K562 (cell line): ENCODE results near the gene ZFAND3. TPM values are rescaled to one million over a fixed set of nuclear protein-coding genes. Genes with fewer than 3 reads are reported as not detected.

Experiments
- ATAC-seq: fragments of 200-7000 bp; cut with Tn5 transposase; 3 replicates; pipeline ENCODE4 v1.9.1; 2020; ENCODE audit warnings: moderate library complexity
- BruUV-seq: library from RNA; stranded (reverse); fragments of 400-500 nt; replicated peaks from 2 replicates; lab custom pipeline; 2021; lab: Mats Ljungman, UMichigan
- CTCF ChIA-PET: fragments of 300-600 bp; formaldehyde crosslinking; extraction: SDS; loops from one replicate; lab custom pipeline; 2021; ENCODE audit warnings: low intra/inter-chr PET ratio; lab: Yijun Ruan, JAX
- POLR2A ChIA-PET: fragments of 300-600, 350-650 bp; sonication (Branson Sonifier 250); formaldehyde crosslinking; extraction: SDS; loops from one replicate; lab custom pipeline; 2021; ENCODE audit warnings: antibody characterized with exemption, inconsistent platforms; lab: Yijun Ruan, JAX
- DNase-seq, 4 experiments: peaks; one replicate each; pipeline versions ENCODE4 v3.0.0 to v3.0.0-alpha.2; 2011 to 2018; ENCODE audit warnings: low spot score in 3 of 4, mixed read lengths in 3 of 4; ENCODE audit errors: extremely low read depth in 1 of 4
- FAIRE-seq: peaks from 2 replicates; lab custom pipeline; 2011; peaks lifted over from hg19 to GRCh38; lab: Jason Lieb, UNC
- H2AFZ ChIP-seq: 2 replicates; pipeline ENCODE4 v1.6.0; 2011; ENCODE audit warnings: low read depth, low read length, control low read depth, inconsistent platforms
- H3K27ac ChIP-seq: fragments of 200-600 bp; 3 replicates; pipeline ENCODE4 v1.8.0; 2011; ENCODE audit warnings: low read depth, mild to moderate bottlenecking, control low read depth, inconsistent platforms, low read length, moderate library complexity, mixed read lengths; ENCODE audit errors: extremely low read depth
- H3K27me3 ChIP-seq, 2 experiments: fragments of 300-600 bp in 1 of 2; 2 replicates in 1 of 2; 3 replicates in 1 of 2; pipeline versions ENCODE4 v1.6.0 to v1.8.0; 2011; ENCODE audit warnings: inconsistent platforms in 2 of 2, low read length in 2 of 2, mild to moderate bottlenecking in 1 of 2, mixed read lengths in 1 of 2, moderate library complexity in 1 of 2; ENCODE audit not compliant: control insufficient read depth in 2 of 2, insufficient read depth in 2 of 2
- H3K36me3 ChIP-seq: fragments of 300-600 bp; 3 replicates; pipeline ENCODE4 v1.8.0; 2011; ENCODE audit warnings: mild to moderate bottlenecking, low read length, inconsistent platforms; ENCODE audit not compliant: control insufficient read depth, insufficient read depth
- H3K4me1 ChIP-seq, 2 experiments: fragments of 200-600 bp in 1 of 2; replicated peaks in 1 of 2; 2 replicates in 1 of 2; 3 replicates in 1 of 2; pipeline versions ENCODE4 v1.5.1 to v1.8.0; 2011; ENCODE audit warnings: inconsistent platforms in 2 of 2, low read length in 2 of 2, mild to moderate bottlenecking in 1 of 2, mixed read lengths in 1 of 2, moderate library complexity in 1 of 2; ENCODE audit not compliant: control insufficient read depth in 2 of 2, insufficient read depth in 2 of 2
- H3K4me2 ChIP-seq: 2 replicates; pipeline ENCODE4 v1.6.1; 2011; ENCODE audit warnings: low read length, control low read depth, inconsistent platforms, mixed read lengths; ENCODE audit not compliant: insufficient read depth
- H3K4me3 ChIP-seq: fragments of 200-600 bp; sonication (generic), shearing (Covaris generic); 2 replicates; pipeline ENCODE4 v1.5.1; 2016; ENCODE audit warnings: control low read depth, inconsistent platforms
- H3K79me2 ChIP-seq: fragments of 200-600 bp; 3 replicates; pipeline ENCODE4 v1.8.0; 2011; ENCODE audit warnings: low read length, inconsistent platforms; ENCODE audit not compliant: control insufficient read depth, insufficient read depth
- H3K9ac ChIP-seq, 2 experiments: 2 replicates each; pipeline versions ENCODE4 v1.6.0 to v1.6.1; 2011; ENCODE audit warnings: low read depth in 2 of 2, low read length in 2 of 2, control low read depth in 1 of 2, inconsistent platforms in 1 of 2, mild to moderate bottlenecking in 1 of 2, mixed read lengths in 1 of 2; ENCODE audit not compliant: insufficient read depth in 1 of 2
- H3K9me1 ChIP-seq: one replicate; pipeline ENCODE4 v1.6.0; 2011; ENCODE audit warnings: inconsistent platforms, mild to moderate bottlenecking, low read length, moderate library complexity; ENCODE audit not compliant: control insufficient read depth, insufficient read depth
- H3K9me3 ChIP-seq: replicated peaks from 2 replicates; pipeline ENCODE4 v1.5.1; 2011; ENCODE audit warnings: low read depth, low read length, inconsistent platforms; ENCODE audit not compliant: control insufficient read depth, insufficient read depth
- H4K20me1 ChIP-seq: replicated peaks from 2 replicates; pipeline ENCODE4 v1.6.1; 2011; ENCODE audit warnings: low read length, inconsistent platforms, mixed read lengths; ENCODE audit not compliant: control insufficient read depth, insufficient read depth
- ASH1L ChIP-seq: fragments of 450-650 bp; IDR thresholded peaks from 2 replicates; pipeline ENCODE4 v1.6.1; 2018; ENCODE audit warnings: borderline replicate concordance, mild to moderate bottlenecking, low read depth; ENCODE audit not compliant: partially characterized antibody
- CSDE1 ChIP-seq, 2 experiments: fragments of 450-650 bp; IDR thresholded peaks; 2 replicates each; pipeline ENCODE4 v1.6.1; 2016; ENCODE audit warnings: mild to moderate bottlenecking in 1 of 2
- EWSR1 ChIP-seq: fragments of 450-650 bp; IDR thresholded peaks from 2 replicates; pipeline ENCODE4 v1.6.1; 2018; ENCODE audit warnings: borderline replicate concordance, mild to moderate bottlenecking, low read depth, moderate library complexity; ENCODE audit not compliant: partially characterized antibody
- FOXP1 ChIP-seq: sonication (generic); formaldehyde crosslinking; IDR thresholded peaks from 2 replicates; pipeline ENCODE4 v1.8.0; 2022; ENCODE audit warnings: mild to moderate bottlenecking, missing genetic modification reagents
- HOXB6 ChIP-seq: fragments of 250-450 bp; sonication (Bioruptor Pico); IDR thresholded peaks from 2 replicates; pipeline ENCODE4 v1.5.1; 2022; ENCODE audit warnings: mild to moderate bottlenecking, borderline replicate concordance
- MBD2 ChIP-seq: sonication (generic); IDR thresholded peaks from 2 replicates; pipeline ENCODE4 v1.6.1; 2016; ENCODE audit warnings: low read depth, borderline replicate concordance
- MCM5 ChIP-seq: fragments of 450-650 bp; IDR thresholded peaks from 2 replicates; pipeline ENCODE4 v1.6.1; 2016; ENCODE audit warnings: low read depth
- POLR2A ChIP-seq: fragments of 450-650 bp; conservative IDR thresholded peaks from 2 replicates; pipeline ENCODE4 v1.6.1; 2016
- POLR2AphosphoS5 ChIP-seq: IDR thresholded peaks from 2 replicates; pipeline ENCODE4 v1.6.1; 2011; ENCODE audit warnings: mild to moderate bottlenecking, low read depth, low read length, moderate library complexity; ENCODE audit not compliant: control insufficient read depth, insufficient read depth
- RBM22 ChIP-seq: fragments of 200-400 bp; formaldehyde crosslinking; IDR thresholded peaks from 2 replicates; pipeline ENCODE4 v1.6.1; 2018; ENCODE audit warnings: low read length, low read depth; ENCODE audit not compliant: poor library complexity, severe bottlenecking
- RNF2 ChIP-seq: sonication (generic); IDR thresholded peaks from 2 replicates; pipeline ENCODE4 v1.6.1; 2016
- U2AF1 ChIP-seq: fragments of 200-400 bp; formaldehyde crosslinking; optimal IDR thresholded peaks from 2 replicates; pipeline ENCODE3; 2017; ENCODE audit warnings: mild to moderate bottlenecking, low read depth, low read length, moderate library complexity
- ZNF253 ChIP-seq: fragments of 250-450 bp; sonication (Bioruptor Pico); conservative IDR thresholded peaks from 2 replicates; pipeline ENCODE4 v1.6.1; 2021; ENCODE audit warnings: mild to moderate bottlenecking
- WGBS: fragments of 100-300 bp; shearing (Covaris generic); methylation state at CpG from one replicate; pipeline ENCODE4 v1.1.6; 2016; ENCODE audit warnings: low coverage, mixed read lengths; ENCODE audit not compliant: insufficient coverage; ENCODE audit errors: missing lambda C conversion rate; 5-methylcytosine and 5-hydroxymethylcytosine counted together
- in situ Hi-C: fragments of 300-500 bp; cut with MboI; formaldehyde crosslinking; loops from 4 replicates; pipeline ENCODE4 v1.15.0; 2018; ENCODE audit warnings: inconsistent platforms, mixed read lengths
- intact Hi-C: fragments of 100-400 bp; cut with micrococcal nuclease; formaldehyde crosslinking; loops from 2 replicates; pipeline ENCODE4 v1.14.2; 2022
- polyA plus RNA-seq, 8 experiments: library from polyadenylated mRNA; depleted of rRNA in 4 of 8; stranded (reverse) in 5 of 8; unstranded in 3 of 8; fragments of >200 nt; fragmentation: Nextera tagmentation in 2 of 8; fragmentation: Illumina TruSeq in 1 of 8; extraction: Ambion mirVana in 2 of 8; extraction: Trizol in 1 of 8; gene quantifications; 2 replicates each; pipeline versions ENCODE4 v1.2.1 to v1.2.3, GENCODE V29; 2011 to 2014; ENCODE audit warnings: inconsistent platforms in 1 of 8, missing spikeins in 1 of 8
- total RNA-seq, 7 experiments: library from RNA; depleted of rRNA in 6 of 7; stranded (reverse); fragments of >200 nt in 6 of 7; fragmentation: Illumina TruSeq in 2 of 7; extraction: Trizol in 2 of 7; gene quantifications; 2 replicates each; pipeline versions ENCODE4 v1.2.1 to v1.2.3, GENCODE V29; 2011 to 2021; ENCODE audit warnings: low replicate concordance in 1 of 7
- TF ChIP-seq, protein P1 (sequence below): sonication (generic); formaldehyde crosslinking; IDR thresholded peaks from 2 replicates; pipeline ENCODE4 v1.8.0; 2022; ENCODE audit warnings: missing genetic modification reagents, mild to moderate bottlenecking, moderate library complexity, borderline replicate concordance
- TF ChIP-seq, protein P2 (sequence below): IDR thresholded peaks from 2 replicates; pipeline ENCODE4 v1.6.1; 2011; ENCODE audit not compliant: insufficient read length; ENCODE audit errors: extremely low read depth
- TF ChIP-seq, protein P3 (sequence below), 2 experiments: fragments of 250-450 bp in 1 of 2; fragments of 450-650 bp in 1 of 2; sonication (Bioruptor Pico) in 1 of 2; IDR thresholded peaks; 2 replicates each; pipeline versions ENCODE4 v1.6.1 to v1.8.0; 2016 to 2021; ENCODE audit warnings: mild to moderate bottlenecking in 2 of 2, moderate library complexity in 2 of 2, missing compliant biosample characterization in 1 of 2, missing genetic modification characterization in 1 of 2

The ZFAND3 gene
- total and polyA plus RNA-seq, 9 of the 15 experiments (the other 6 are each of a cell fraction or from before 2014, with no cell fraction given): 0.81 to 26.6 (median 11.8) TPM

DNA sequence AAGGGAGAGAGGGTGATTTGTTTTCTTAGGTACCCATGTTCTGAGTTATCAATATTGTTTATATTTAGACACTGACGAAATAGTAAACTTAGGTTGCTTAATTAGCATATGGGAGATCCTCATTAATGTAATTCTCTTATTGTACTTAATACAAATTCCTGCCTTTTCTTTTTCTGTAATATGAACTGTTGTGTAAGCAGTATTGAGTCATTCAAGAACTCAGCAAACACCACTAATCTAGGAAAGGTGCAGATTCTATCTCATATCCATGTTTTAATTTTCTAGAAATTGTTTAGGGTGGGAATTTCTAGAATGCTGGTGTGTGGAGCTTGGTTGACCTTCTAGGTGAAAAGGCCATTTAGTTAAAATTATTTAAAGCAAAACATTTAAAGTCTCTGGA is 216.0 kb downstream of the ZFAND3 start:
- intact Hi-C loops (no loop called here), in situ Hi-C loops (no loop called here)
- ChIA-PET POLR2A (no interaction called here), CTCF (no interaction called here)
- no TSS peak for BruUV-seq
- H4K20me1 ChIP-seq: no peaks in the 10 kb centered on the region
- H3K4me3 ChIP-seq: no peak overlapping the region
- no peak overlapping the region for H3K4me2 ChIP-seq
- TF ChIP-seq MBD2 (no peak), U2AF1 (no peak), EWSR1 (no peak)
- TF ChIP-seq, protein P1, sequence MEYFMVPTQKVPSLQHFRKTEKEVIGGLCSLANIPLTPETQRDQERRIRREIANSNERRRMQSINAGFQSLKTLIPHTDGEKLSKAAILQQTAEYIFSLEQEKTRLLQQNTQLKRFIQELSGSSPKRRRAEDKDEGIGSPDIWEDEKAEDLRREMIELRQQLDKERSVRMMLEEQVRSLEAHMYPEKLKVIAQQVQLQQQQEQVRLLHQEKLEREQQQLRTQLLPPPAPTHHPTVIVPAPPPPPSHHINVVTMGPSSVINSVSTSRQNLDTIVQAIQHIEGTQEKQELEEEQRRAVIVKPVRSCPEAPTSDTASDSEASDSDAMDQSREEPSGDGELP: no peak
- H3K27ac ChIP-seq: no peak overlapping the region
- 64% methylated on average over 1 of the region's 1 CpG for WGBS
- H3K27me3 ChIP-seq: no peaks in the 10 kb centered on the region
- DNase-seq: no peak
- H3K36me3 ChIP-seq: no peaks in the 10 kb centered on the region
- H3K9ac ChIP-seq: no peak overlapping the region
- H3K9me1 ChIP-seq: no peaks in the 10 kb centered on the region
- no peaks in the 10 kb centered on the region for H3K79me2 ChIP-seq
- ATAC-seq: no peak
- no peaks in the 10 kb centered on the region for H3K4me1 ChIP-seq
- FAIRE-seq: peak; percentile 29
- H2AFZ ChIP-seq: no peak overlapping the region
- no peaks in the 10 kb centered on the region for H3K9me3 ChIP-seq

DNA sequence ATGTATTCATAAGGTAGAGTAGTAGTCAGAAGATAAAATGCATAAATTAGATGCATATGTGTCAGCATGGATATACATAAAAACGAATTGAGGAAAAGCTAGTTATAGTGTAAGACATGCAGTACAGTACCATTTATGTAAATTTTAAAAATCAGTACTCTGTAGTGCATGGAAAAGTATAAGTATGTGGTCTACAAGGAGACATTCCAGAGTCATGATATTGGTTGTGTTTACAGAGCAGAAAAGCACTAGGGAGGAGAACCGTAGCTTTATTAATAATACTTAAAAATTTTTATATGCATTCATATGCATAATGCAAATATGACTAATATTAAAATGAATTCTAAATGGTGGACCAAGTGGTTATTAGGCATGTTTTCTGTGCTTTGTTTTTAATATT is 220.0 kb downstream of the ZFAND3 start:
- BruUV-seq: no TSS peak
- DNase-seq (no peak), ATAC-seq (no peak), FAIRE-seq (no peak)
- Histone ChIP-seq H3K4me1 (no peaks in the 10 kb centered on the region), H3K4me3 (no peak overlapping the region), H3K9me3 (no peaks in the 10 kb centered on the region), H3K79me2 (no peaks in the 10 kb centered on the region), H4K20me1 (no peaks in the 10 kb centered on the region), H3K27ac (no peak overlapping the region), H3K27me3 (no peaks in the 10 kb centered on the region), H3K36me3 (no peaks in the 10 kb centered on the region), H3K9ac (no peak overlapping the region), H3K4me2 (no peak overlapping the region), H2AFZ (no peak overlapping the region), H3K9me1 (no peaks in the 10 kb centered on the region)
- POLR2A ChIA-PET: no interaction called here
- intact Hi-C loops (no loop called here), in situ Hi-C loops (no loop called here)
- CTCF ChIA-PET: no interaction called here
- 37% methylated on average over 2 of the region's 2 CpGs for WGBS
- TF ChIP-seq MCM5 (no peak), HOXB6 (CRISPR knock-in tag) (no peak), ZNF253 (CRISPR knock-in tag) (no peak), RBM22 (no peak), POLR2AphosphoS5 (no peak), FOXP1 (CRISPR knock-in tag) (no peak), RNF2 (no peak), ASH1L (no peak), POLR2A (no peak), CSDE1 (IDR thresholded peaks at IDR 0.05) (no peak)
- TF ChIP-seq, protein P2, sequence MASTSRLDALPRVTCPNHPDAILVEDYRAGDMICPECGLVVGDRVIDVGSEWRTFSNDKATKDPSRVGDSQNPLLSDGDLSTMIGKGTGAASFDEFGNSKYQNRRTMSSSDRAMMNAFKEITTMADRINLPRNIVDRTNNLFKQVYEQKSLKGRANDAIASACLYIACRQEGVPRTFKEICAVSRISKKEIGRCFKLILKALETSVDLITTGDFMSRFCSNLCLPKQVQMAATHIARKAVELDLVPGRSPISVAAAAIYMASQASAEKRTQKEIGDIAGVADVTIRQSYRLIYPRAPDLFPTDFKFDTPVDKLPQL: no peak
- TF ChIP-seq, protein P3, sequence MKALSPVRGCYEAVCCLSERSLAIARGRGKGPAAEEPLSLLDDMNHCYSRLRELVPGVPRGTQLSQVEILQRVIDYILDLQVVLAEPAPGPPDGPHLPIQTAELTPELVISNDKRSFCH (CRISPR knock-in tag; IDR thresholded peaks at IDR 0.05): no peak
- TF ChIP-seq, protein P3 (tag; IDR thresholded peaks at IDR 0.05): no peak
